Neuronal stem cell (in vitro differentiated cells): Measurements from ENCODE around the gene CEP20.
"Not testable (repeated sequence)": the region's sequence is repeated elsewhere in the genome, so short reads cannot be mapped to it uniquely, and the experiment has no call there.

Experiments used
- DNase-seq: peaks from one replicate; pipeline ENCODE4 v3.0.0-alpha.2; 2013; ENCODE audit warnings: low spot score
- H2AFZ ChIP-seq: one replicate; pipeline ENCODE4 v1.6.1; 2013; ENCODE audit warnings: mild to moderate bottlenecking, low read length, inconsistent platforms
- H2AK5ac ChIP-seq: 2 replicates; pipeline ENCODE4 v1.6.1; 2013; ENCODE audit warnings: low read depth, mild to moderate bottlenecking, inconsistent platforms, low read length, moderate library complexity, mixed read lengths
- H2BK120ac ChIP-seq: 2 replicates; pipeline ENCODE4 v1.6.1; 2013; ENCODE audit warnings: low read depth, mild to moderate bottlenecking, inconsistent platforms, low read length, moderate library complexity, mixed read lengths
- H2BK12ac ChIP-seq: one replicate; pipeline ENCODE4 v1.6.1; 2013; ENCODE audit warnings: low read length, inconsistent platforms
- H2BK15ac ChIP-seq: 2 replicates; pipeline ENCODE4 v1.6.1; 2013; ENCODE audit warnings: mild to moderate bottlenecking, low read length, inconsistent platforms, mixed read lengths
- H2BK5ac ChIP-seq: one replicate; pipeline ENCODE4 v1.6.1; 2013; ENCODE audit warnings: inconsistent platforms, mild to moderate bottlenecking, low read length, moderate library complexity
- H3K14ac ChIP-seq: one replicate; pipeline ENCODE4 v1.6.1; 2013; ENCODE audit warnings: low read length, inconsistent platforms
- H3K18ac ChIP-seq: 2 replicates; pipeline ENCODE4 v1.6.1; 2013; ENCODE audit warnings: low read length, inconsistent platforms
- H3K23ac ChIP-seq: 2 replicates; pipeline ENCODE4 v1.6.1; 2013; ENCODE audit warnings: low read depth, mild to moderate bottlenecking, mixed read lengths, low read length, inconsistent platforms; ENCODE audit not compliant: poor library complexity
- H3K27ac ChIP-seq: replicated peaks from 3 replicates; pipeline ENCODE4 v1.5.1; 2013; ENCODE audit warnings: low read length, inconsistent platforms
- H3K27me3 ChIP-seq, 3 experiments: 2 replicates each; pipeline ENCODE4 v1.6.1; 2013; ENCODE audit warnings: low read length in 3 of 3, mild to moderate bottlenecking in 2 of 3, inconsistent platforms in 1 of 3, low read depth in 1 of 3, mixed read lengths in 1 of 3, moderate library complexity in 1 of 3; ENCODE audit not compliant: control insufficient read depth in 3 of 3, insufficient read depth in 3 of 3
- H3K36me3 ChIP-seq, 2 donors: replicated peaks in 1 of 2; 2 replicates each; pipeline ENCODE4 v1.6.1; 2013; ENCODE audit warnings: low read length in 2 of 2; ENCODE audit not compliant: control insufficient read depth in 2 of 2, insufficient read depth in 2 of 2
- H3K4ac ChIP-seq: 2 replicates; pipeline ENCODE4 v1.6.1; 2013; ENCODE audit warnings: inconsistent platforms, mild to moderate bottlenecking, low read length, moderate library complexity
- H3K4me1 ChIP-seq, 2 donors: 1 replicate in 1 of 2; 2 replicates in 1 of 2; pipeline ENCODE4 v1.6.1; 2013; ENCODE audit warnings: low read length in 2 of 2, low read depth in 1 of 2; ENCODE audit not compliant: control insufficient read depth in 2 of 2, insufficient read depth in 1 of 2
- H3K4me2 ChIP-seq: one replicate; pipeline ENCODE4 v1.6.1; 2013; ENCODE audit warnings: mild to moderate bottlenecking, low read length, inconsistent platforms; ENCODE audit not compliant: insufficient read depth, poor library complexity, severe bottlenecking
- H3K4me3 ChIP-seq, 2 donors: 2 replicates each; pipeline ENCODE4 v1.5.1; 2013; ENCODE audit warnings: low read length in 2 of 2, mild to moderate bottlenecking in 2 of 2, inconsistent platforms in 1 of 2, moderate library complexity in 1 of 2
- H3K79me1 ChIP-seq: one replicate; pipeline ENCODE4 v1.6.1; 2013; ENCODE audit warnings: low read depth, mild to moderate bottlenecking, inconsistent platforms, low read length, moderate library complexity
- H3K9ac ChIP-seq: one replicate; pipeline ENCODE4 v1.6.1; 2013; ENCODE audit warnings: mild to moderate bottlenecking, low read depth, low read length, inconsistent platforms; ENCODE audit not compliant: poor library complexity
- H3K9me3 ChIP-seq, 2 donors: replicated peaks in 1 of 2; 2 replicates each; pipeline versions ENCODE3 to v1.6.1; 2013; ENCODE audit warnings: low read length in 2 of 2, mild to moderate bottlenecking in 2 of 2, inconsistent platforms in 1 of 2, low read depth in 1 of 2, mixed read lengths in 1 of 2, moderate library complexity in 1 of 2; ENCODE audit not compliant: control insufficient read depth in 2 of 2, insufficient read depth in 1 of 2
- H4K8ac ChIP-seq: one replicate; pipeline ENCODE4 v1.6.1; 2013; ENCODE audit warnings: low read depth, mild to moderate bottlenecking, inconsistent platforms, low read length, moderate library complexity
- H4K91ac ChIP-seq: one replicate; pipeline ENCODE4 v1.6.1; 2013; ENCODE audit warnings: low read length, low read depth, mild to moderate bottlenecking, inconsistent platforms; ENCODE audit not compliant: poor library complexity
- WGBS, 2 donors: extraction: QIAGEN DNeasy Blood & Tissue Kit; methylation state at CpG; one replicate each; pipeline ENCODE4 v1.1.7; 2013; ENCODE audit warnings: missing lambda C conversion rate in 2 of 2, mixed read lengths in 1 of 2; ENCODE audit not compliant: insufficient read length in 2 of 2, insufficient replicate concordance in 1 of 2; ENCODE audit errors: extremely low coverage in 2 of 2; 5-methylcytosine and 5-hydroxymethylcytosine counted together

Gene CEP20

GRCh38 chr16:15847611-15848175 is 40.7 kb downstream of the CEP20 start:
- whole genome bisulfite sequencing, 2 donors = no CpG with 5 or more reads among the region's 9 CpGs
- no peak overlapping the region for H3K4ac ChIP-seq
- H3K36me3 ChIP-seq = no peaks in the 10 kb centered on the region
- no peaks in the 10 kb centered on the region for H3K79me1 ChIP-seq
- H2AFZ ChIP-seq = no peak overlapping the region
- no peak overlapping the region for H4K91ac ChIP-seq
- H3K18ac ChIP-seq = no peak overlapping the region
- H2AK5ac ChIP-seq = no peak overlapping the region
- no peak overlapping the region for H2BK12ac ChIP-seq
- no peak overlapping the region for H3K9ac ChIP-seq
- H3K14ac ChIP-seq = no peak overlapping the region
- H3K9me3 ChIP-seq = no peaks in the 10 kb centered on the region
- DNase-seq = no peak
- no peak overlapping the region for H2BK15ac ChIP-seq
- H3K4me3 ChIP-seq = no peak overlapping the region
- H3K23ac ChIP-seq = no peak overlapping the region
- no peak overlapping the region for H2BK120ac ChIP-seq
- H2BK5ac ChIP-seq = no peak overlapping the region
- H3K27ac ChIP-seq = no peak overlapping the region
- no peaks in the 10 kb centered on the region for H3K4me1 ChIP-seq
- H3K4me2 ChIP-seq = no peak overlapping the region
- no peak overlapping the region for H4K8ac ChIP-seq
- H3K27me3 ChIP-seq = peaks cover 0 to 13% (median 2%) of the 10 kb centered on the region in 3 experiments

GRCh38 chr16:15846510-15846909 is 41.9 kb downstream of the CEP20 start:
- Histone ChIP-seq H2BK12ac (no peak overlapping the region), H3K18ac (no peak overlapping the region), H3K27me3 (peaks cover 0 to 13% (median 2%) of the 10 kb centered on the region in 3 experiments), H3K9ac (no peak overlapping the region), H2AK5ac (no peak overlapping the region), H2BK120ac (no peak overlapping the region), H3K4me3 (no peak overlapping the region), H3K4me2 (no peak overlapping the region), H4K8ac (no peak overlapping the region), H3K27ac (no peak overlapping the region), H3K36me3 (no peaks in the 10 kb centered on the region), H3K14ac (no peak overlapping the region), H2BK5ac (no peak overlapping the region), H2AFZ (no peak overlapping the region), H3K9me3 (no peaks in the 10 kb centered on the region), H3K79me1 (no peaks in the 10 kb centered on the region), H2BK15ac (no peak overlapping the region), H3K23ac (no peak overlapping the region), H3K4me1 (peaks cover 0 to 2% of the 10 kb centered on the region in 2 donors), H4K91ac (no peak overlapping the region), H3K4ac (no peak overlapping the region)
- no CpG with 5 or more reads among the region's 4 CpGs for WGBS, 2 donors
- no peak for DNase-seq

- Histone ChIP-seq H2AFZ (no peak overlapping the region), H3K4me2 (no peak overlapping the region), H2BK12ac (no peak overlapping the region), H3K23ac (no peak overlapping the region), H2BK5ac (no peak overlapping the region), H2AK5ac (no peak overlapping the region), H3K27me3 (peaks cover 0 to 11% (median 2%) of the 10 kb centered on the region in 3 experiments), H3K4ac (no peak overlapping the region), H3K14ac (no peak overlapping the region), H2BK15ac (no peak overlapping the region), H3K4me1 (peaks cover 0 to 2% of the 10 kb centered on the region in 2 donors), H3K4me3 (no peak overlapping the region), H3K18ac (no peak overlapping the region), H4K8ac (no peak overlapping the region), H3K79me1 (no peaks in the 10 kb centered on the region), H4K91ac (no peak overlapping the region), H3K36me3 (no peaks in the 10 kb centered on the region), H3K9me3 (no peaks in the 10 kb centered on the region), H3K9ac (no peak overlapping the region), H3K27ac (no peak overlapping the region), H2BK120ac (no peak overlapping the region)
- DNase-seq = no peak
- no CpG with 5 or more reads among the region's 10 CpGs for WGBS, 2 donors
These were observed 44.6 kb downstream of the CEP20 start for GRCh38 chr16:15843635-15844279.

- not testable (repeated sequence) for H2BK5ac ChIP-seq, H3K4me2 ChIP-seq, H2BK120ac ChIP-seq, H3K4me3 ChIP-seq, H3K79me1 ChIP-seq, H3K4ac ChIP-seq, H2AK5ac ChIP-seq, DNase-seq, H3K4me1 ChIP-seq, H3K27me3 ChIP-seq, H3K23ac ChIP-seq, H2BK12ac ChIP-seq, H4K8ac ChIP-seq, H2AFZ ChIP-seq, H3K9me3 ChIP-seq, H3K9ac ChIP-seq, H3K36me3 ChIP-seq, H3K14ac ChIP-seq, H2BK15ac ChIP-seq, H3K27ac ChIP-seq, H4K91ac ChIP-seq, H3K18ac ChIP-seq
- no CpG with 5 or more reads among the region's 8 CpGs for WGBS, 2 donors
These were observed 49.2 kb downstream of the CEP20 start for GRCh38 chr16:15839204-15839603.
